MV-4-11 (cell line): ENCODE results near the gene ABCB9.

Source experiments
- DNase-seq: peaks from one replicate; lab custom pipeline; 2025; lab: John Stamatoyannopoulos, UW

Gene ABCB9

DNA sequence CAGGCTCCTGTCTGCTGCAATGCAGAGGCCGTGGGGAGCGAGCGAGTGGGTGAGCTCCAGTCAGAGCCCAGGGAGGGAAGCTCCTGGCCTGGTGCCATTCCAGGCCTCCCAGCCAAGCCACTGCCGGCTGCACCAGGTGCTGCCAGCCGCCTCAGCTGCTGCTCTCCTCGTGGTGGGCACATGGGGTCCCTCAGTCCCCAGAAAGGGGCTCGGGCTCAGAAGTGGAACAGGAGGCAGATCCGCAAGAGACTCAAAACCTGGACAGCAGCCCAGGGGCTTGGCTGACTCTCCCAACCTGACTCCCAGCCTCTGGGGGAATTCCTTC lies 2.4 kb downstream of the ABCB9 start:
- DNase-seq, result no peak

DNA sequence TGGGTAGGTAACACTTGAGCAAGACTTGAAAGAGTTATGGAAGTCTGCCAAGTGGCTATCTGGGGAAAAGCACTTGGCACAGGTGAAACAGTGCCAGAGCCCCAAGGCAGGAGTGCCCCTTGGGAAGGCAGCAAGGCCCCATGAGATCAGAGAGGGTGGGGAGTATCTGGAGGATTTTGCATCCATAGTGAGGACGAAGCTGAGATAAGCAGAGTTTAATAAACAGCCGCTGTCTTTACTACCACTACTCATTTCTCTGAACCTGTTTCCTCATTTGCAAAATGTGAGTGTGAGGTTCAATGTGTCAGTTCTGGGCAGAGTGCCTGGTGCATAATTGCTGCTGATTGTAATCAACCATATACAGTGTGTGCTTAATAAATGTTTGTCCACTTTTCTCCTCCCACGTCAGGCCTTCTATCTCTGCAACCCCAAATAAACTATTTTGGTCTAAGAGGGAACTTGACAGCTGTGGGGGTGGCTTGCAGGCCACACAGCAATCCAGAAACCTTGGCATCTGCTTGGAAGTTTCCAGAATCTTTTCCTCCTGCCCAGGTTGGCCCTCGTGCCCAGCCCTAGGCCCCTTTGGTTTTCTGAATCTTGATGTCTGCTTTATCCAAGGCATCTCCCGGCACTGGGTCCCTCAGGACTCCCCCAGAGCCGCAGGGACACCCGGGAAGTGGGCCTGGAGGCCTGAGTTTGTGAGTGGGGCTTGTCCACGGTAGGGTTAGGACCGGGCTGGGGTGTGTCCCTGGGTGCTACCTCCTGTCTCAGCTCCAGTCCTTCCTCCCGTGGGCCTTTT lies 4.5 kb downstream of the ABCB9 start:
- DNase-seq, result no peak

DNA sequence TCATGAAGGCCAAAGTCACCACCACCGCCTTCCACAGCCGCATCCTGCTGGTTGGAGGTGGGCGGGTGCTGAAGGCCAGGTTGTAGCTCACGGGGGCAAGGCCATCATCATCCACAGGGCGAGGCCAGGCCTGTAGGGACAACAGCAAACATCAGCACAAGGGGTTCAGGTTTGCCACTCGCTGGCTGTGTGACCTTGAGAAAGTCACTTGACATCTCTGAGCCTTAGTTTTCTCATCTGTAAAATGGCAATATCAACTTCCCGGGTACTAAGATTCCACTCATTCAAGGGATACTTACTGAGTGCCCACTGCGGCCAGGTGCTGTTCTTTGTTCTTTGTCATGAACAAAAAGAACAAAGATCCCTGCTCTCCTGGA lies 6.1 kb downstream of the ABCB9 start:
- no peak for DNase-seq

DNA sequence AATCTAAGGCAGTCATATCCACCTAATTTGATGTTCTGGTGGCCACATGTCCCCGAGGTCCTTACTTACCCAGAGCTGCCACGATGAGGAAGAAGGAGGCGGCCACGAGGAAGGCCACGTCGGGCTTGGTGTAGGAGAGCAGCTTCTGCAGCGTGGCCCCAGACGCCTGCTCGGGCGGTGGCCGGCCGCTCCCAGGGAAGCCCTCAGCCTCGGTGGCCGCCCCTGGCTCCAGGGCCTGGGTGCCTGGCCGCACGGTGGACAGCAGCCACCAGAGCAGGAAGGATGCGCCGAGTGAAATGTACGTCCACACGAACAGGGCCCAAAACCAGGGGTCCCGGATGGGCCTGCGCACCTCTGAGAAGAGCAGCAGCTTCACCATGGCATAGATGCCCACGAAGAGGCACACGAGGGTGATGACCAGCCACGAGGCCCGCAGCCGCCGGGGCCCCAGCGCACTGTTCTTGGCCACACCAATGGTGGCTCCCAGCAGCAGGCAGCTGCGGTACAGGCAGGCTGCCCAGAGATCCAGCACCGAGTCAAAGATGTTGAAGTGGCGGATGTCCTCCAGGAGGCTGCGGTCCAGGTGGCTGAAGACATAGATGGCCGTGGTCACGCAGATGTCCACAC lies 6.6 kb downstream of the ABCB9 start:
- no peak for DNase-seq

GRCh38 chr12:122958198-122958888 lies 7.9 kb downstream of the ABCB9 start:
- no peak for DNase-seq

- no peak for DNase-seq
These were observed 10.2 kb downstream of the ABCB9 start for GRCh38 chr12:122956035-122956434.

GRCh38 chr12:122955156-122955555 lies 11.1 kb downstream of the ABCB9 start:
- no peak for DNase-seq

GRCh38 chr12:122951979-122952892 lies 14.0 kb downstream of the ABCB9 start:
- DNase-seq, result peak; percentile 55

DNA sequence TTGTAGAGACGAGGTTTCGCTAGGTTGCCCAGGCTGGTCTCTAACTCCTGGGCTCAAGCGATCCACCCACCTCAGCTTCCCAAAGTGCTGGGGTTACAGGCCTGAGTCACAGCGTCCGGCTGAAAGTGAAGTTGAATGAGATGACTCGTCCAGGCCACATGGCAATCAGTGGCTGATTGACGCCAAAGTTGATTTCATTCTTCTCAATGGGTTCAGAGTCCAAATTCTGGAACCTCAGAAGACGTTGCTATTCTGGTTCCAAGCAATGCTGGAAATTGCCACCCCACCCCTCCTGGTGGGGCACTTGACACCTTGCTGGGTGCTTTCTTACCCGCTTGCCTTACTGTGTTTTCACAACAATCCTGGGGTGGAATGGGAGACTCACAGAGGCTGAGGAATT lies 14.9 kb downstream of the ABCB9 start:
- DNase-seq, result no peak

DNA sequence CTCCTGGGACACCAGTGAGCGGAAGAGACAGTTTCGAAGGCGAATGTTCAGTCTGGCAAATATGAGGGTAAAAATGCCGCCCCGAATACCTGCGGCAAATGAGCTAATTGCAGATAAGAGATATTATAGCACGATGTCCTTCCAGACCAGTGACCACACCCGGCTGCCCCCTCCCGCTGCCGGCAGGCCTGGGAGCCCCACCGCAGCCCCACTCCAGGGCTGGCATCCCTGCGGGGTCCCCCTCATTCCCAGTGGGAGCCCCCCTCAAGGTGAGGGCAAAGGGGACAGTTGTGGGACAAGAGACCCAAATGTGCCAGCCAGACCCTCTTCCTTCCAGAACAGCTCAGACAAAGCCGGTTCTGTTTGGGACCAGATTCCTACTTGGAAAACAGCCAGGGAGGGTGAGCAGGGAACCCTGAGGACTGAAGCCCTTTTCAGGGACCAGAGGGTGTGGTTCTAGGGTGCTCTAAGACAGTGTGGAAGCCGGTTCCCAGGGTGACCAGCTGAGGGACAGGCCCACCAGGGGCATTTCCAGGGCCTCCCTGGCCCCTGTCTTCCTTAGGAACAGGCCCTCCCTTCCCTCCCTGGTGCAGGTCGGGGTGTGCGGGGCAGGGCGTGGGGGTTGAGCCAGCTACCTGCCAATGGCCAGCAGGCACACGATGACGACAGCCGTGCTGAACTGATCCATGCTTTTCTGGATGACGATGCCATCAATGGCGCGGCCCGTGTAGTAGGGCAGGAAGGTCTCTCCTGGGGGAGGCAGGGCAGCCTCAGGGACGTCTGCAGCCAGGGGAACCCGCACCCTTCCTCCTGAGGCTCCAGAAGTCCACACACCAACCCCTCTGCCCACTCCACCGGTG lies 16.2 kb downstream of the ABCB9 start:
- no peak for DNase-seq

GRCh38 chr12:122949405-122949804 lies 16.9 kb downstream of the ABCB9 start:
- no peak for DNase-seq

- DNase-seq, result no peak
These were observed 17.7 kb downstream of the ABCB9 start for GRCh38 chr12:122948605-122949004.

GRCh38 chr12:122947352-122947792 lies 18.9 kb downstream of the ABCB9 start:
- DNase-seq, result no peak

DNA sequence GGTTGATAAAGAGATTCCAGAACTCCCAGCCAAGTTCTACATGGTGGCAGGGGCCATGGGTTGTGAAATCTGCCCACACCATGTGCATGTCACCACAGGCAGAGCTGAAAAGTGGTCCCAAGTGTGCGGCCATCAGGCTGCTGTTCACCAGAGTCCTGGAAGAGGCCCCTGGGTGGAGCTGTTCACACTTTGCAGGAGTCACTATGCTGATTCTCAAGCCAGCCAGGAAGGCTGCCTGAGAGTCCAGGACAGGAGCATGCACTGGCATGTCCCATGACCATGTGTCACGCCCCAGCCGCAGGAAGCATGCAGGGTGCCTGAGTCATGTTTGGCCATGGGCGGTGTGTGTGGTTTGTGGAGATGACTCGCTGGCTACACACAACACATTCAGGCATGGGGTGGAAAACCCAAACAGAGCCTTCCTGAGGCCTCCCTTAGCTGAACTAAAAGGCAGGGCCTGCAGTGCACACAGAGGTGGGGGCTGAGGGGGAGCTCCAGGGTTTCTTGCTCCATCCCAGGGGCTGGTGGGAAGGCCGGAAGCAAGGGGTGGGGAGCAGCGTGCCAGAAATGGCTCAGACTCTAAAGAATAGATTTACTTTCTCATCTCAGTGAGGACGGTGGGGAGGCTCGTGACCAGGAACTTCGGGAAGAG lies 19.4 kb downstream of the ABCB9 start:
- DNase-seq, result peak; percentile 97

DNA sequence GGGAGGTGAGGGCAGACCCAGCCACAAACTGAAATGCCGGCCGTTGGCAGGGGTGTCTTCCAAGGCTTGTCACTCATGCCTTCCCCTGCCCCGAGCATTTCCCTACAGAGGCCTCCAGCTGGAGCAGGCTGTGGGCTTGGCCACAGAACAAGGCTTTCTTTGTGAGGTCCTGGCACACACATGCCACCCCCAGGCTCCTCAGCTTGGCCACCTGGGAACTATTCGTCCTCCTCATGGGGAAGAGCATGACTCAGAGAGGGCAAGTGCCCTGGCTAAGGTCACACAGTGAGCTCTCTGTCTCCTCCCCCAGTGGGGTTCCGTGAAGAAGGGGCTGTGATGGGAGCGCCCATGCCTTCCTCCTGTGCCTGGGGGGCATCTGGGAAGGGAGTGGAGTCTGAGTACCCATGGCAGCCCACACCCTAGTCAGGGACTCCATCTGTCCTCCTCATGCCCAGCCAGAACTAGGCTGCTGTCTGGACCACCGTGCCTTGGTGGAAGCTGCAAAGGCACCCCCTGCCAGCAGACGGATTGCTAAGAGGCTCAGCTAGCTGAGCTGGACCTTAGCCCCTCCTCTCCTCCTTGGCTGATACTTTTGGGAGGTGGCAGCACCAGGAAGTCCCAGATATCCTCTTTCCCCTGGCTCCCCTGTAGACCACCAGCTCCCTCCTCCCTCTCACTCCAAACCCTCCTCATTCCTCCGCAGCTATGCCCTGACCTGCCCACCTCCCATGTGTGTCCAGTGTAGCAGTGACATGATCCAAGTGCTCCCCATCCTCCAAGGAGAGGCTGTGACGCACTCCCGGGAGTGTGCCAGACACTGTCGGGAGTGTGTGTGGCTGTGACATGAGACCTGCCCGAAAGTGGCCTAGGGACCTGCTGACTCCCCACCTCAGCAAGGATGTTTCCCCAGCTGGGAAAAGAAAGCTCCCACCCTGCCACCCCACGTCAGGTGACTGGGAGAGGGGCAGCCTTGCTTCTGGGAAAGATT lies 21.4 kb downstream of the ABCB9 start:
- no peak for DNase-seq

DNA sequence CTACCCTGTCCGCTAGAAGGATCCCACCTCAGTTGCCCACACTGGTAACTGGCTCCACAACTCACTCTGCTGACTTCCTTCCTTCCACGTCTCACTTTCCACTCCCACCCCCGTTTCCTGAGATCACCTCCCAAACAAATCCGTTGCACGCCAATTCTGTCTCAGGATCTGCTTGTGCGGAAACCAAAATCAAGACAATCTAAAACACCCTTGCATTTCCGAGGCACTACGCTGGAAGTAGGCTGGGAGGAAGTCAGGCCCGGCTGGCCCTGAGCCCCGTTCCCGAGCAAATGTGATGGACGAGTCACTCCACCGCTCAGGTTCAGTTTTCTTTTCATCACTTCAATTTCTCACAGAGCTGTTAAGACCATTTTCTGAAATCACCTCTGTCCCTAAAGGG lies 23.1 kb downstream of the ABCB9 start:
- DNase-seq, result no peak

DNA sequence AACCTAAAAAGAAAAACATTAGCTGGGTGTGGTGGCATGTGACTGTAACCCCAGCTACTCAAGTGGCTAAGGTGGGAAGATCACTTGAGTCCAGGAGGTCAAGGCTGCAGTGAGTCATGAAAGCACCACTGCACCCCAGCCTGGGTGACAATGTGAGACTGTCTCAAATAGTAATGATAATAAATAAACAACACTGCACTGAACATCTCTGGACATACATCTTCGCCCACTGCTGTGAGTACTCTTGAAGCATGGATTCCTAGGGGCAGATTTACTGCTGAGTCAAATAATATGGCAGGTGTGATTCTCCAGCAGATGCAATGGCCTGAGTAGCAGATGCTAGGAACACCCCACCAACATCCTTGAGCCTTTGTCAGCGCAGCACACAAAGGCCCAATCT lies 23.6 kb downstream of the ABCB9 start:
- no peak for DNase-seq

GRCh38 chr12:122941351-122941750 lies 24.9 kb downstream of the ABCB9 start:
- DNase-seq, result peak; percentile 38

GRCh38 chr12:122939125-122939524 lies 27.1 kb downstream of the ABCB9 start:
- no peak for DNase-seq
